HCT116 (cell line): ENCODE measurements around the gene EVX1. TPM values are rescaled to one million over a fixed set of nuclear protein-coding genes. Genes with fewer than 3 reads are reported as not detected.

Experiments
- ATAC-seq: fragments of 200-7000 bp; cut with Tn5 transposase; 2 replicates; pipeline ENCODE4 v1.9.1; 2020; ENCODE audit warnings: mild to moderate bottlenecking, moderate library complexity
- BruUV-seq: library from RNA; stranded (reverse); fragments of 400-500 nt; replicated peaks from 2 replicates; lab custom pipeline; 2021; lab: Mats Ljungman, UMichigan
- CTCF ChIA-PET: fragments of 300-600 bp; sonication (Branson Sonifier 250); formaldehyde crosslinking; loops from one replicate; lab custom pipeline; 2021; ENCODE audit warnings: antibody characterized with exemption; lab: Charles Lee
- POLR2A ChIA-PET: fragments of 300-600, 350-600 bp; sonication (Branson Sonifier 250); formaldehyde crosslinking; loops from one replicate; lab custom pipeline; 2021; ENCODE audit warnings: antibody characterized with exemption; lab: Charles Lee
- RAD21 ChIA-PET, 2 experiments: fragments of 300-600 bp; sonication (Branson Sonifier 250); formaldehyde crosslinking; loops; one replicate each; lab custom pipeline; 2023; ENCODE audit warnings: low total read pairs in 2 of 2; ENCODE audit not compliant: uncharacterized antibody in 2 of 2, unreplicated experiment in 2 of 2, low non-redundant PET in 1 of 2; lab: Charles Lee
- DNase-seq: peaks from one replicate; pipeline ENCODE4 v3.0.0-alpha.2; 2010; ENCODE audit warnings: low read depth, low spot score
- H2AFZ ChIP-seq: fragments of 200-600 bp; shearing (Covaris generic), sonication (generic); 2 replicates; pipeline ENCODE4 v1.6.1; 2017; ENCODE audit warnings: low read depth, mixed run types, mixed read lengths, antibody characterized with exemption, low read length; ENCODE audit not compliant: poor library complexity, severe bottlenecking
- H3K27ac ChIP-seq: 2 replicates; pipeline ENCODE4 v1.5.1; 2012; ENCODE audit warnings: low read depth, low read length
- H3K27me3 ChIP-seq: fragments of 200-600 bp; sonication (generic); 2 replicates; pipeline ENCODE4 v1.6.1; 2016; ENCODE audit warnings: mixed run types, low read length, mixed read lengths; ENCODE audit not compliant: insufficient read depth
- H3K36me3 ChIP-seq, 2 experiments: fragments of 200-500 bp in 1 of 2; fragments of 200-600 bp in 1 of 2; sonication (Bioruptor generic) in 1 of 2; sonication (generic) in 1 of 2; 2 replicates each; pipeline versions ENCODE4 v1.5.1 to v1.6.1; 2014 to 2016; ENCODE audit warnings: low read length in 2 of 2, inconsistent platforms in 1 of 2, mixed read lengths in 1 of 2, mixed run types in 1 of 2; ENCODE audit not compliant: insufficient read depth in 2 of 2, control insufficient read depth in 1 of 2
- H3K4me1 ChIP-seq, 2 experiments: fragments of 200-600 bp in 1 of 2; sonication (generic) in 1 of 2; 2 replicates each; pipeline versions ENCODE4 v1.5.1 to v1.6.1; 2012 to 2017; ENCODE audit warnings: low read length in 2 of 2, inconsistent platforms in 1 of 2, mild to moderate bottlenecking in 1 of 2, mixed read lengths in 1 of 2, mixed run types in 1 of 2, moderate library complexity in 1 of 2; ENCODE audit not compliant: insufficient read depth in 2 of 2, control insufficient read depth in 1 of 2
- H3K4me2 ChIP-seq: fragments of 200-600 bp; sonication (generic); 2 replicates; pipeline ENCODE4 v1.6.1; 2017; ENCODE audit warnings: mixed run types, low read length, mixed read lengths
- H3K4me3 ChIP-seq, 2 experiments: fragments of 200-600 bp in 1 of 2; sonication (generic) in 1 of 2; replicated peaks in 1 of 2; 2 replicates each; pipeline ENCODE4 v1.5.1; 2011 to 2016; ENCODE audit warnings: low read length in 2 of 2, control low read depth in 1 of 2, low read depth in 1 of 2, mild to moderate bottlenecking in 1 of 2, mixed read lengths in 1 of 2, mixed run types in 1 of 2
- H3K79me2 ChIP-seq: fragments of 200-600 bp; sonication (generic); 2 replicates; pipeline ENCODE4 v1.6.1; 2017; ENCODE audit warnings: mild to moderate bottlenecking, mixed run types, low read length, moderate library complexity, mixed read lengths; ENCODE audit not compliant: insufficient read depth
- H3K9ac ChIP-seq: fragments of 200-600 bp; sonication (generic); 2 replicates; pipeline ENCODE4 v1.6.1; 2016; ENCODE audit warnings: low read length, mixed read lengths
- H3K9me2 ChIP-seq: fragments of 200-600 bp; sonication (generic), shearing (Covaris generic); 2 replicates; pipeline ENCODE4 v1.6.1; 2017; ENCODE audit warnings: mixed run types, mild to moderate bottlenecking, moderate library complexity; ENCODE audit not compliant: insufficient read depth
- H3K9me3 ChIP-seq, 2 experiments: fragments of 200-500 bp in 1 of 2; fragments of 200-600 bp in 1 of 2; sonication (Bioruptor generic) in 1 of 2; sonication (generic) in 1 of 2; 2 replicates each; pipeline ENCODE4 v1.6.1; 2014 to 2017; ENCODE audit warnings: low read length in 2 of 2, mixed read lengths in 2 of 2, inconsistent platforms in 1 of 2, low read depth in 1 of 2, mild to moderate bottlenecking in 1 of 2, mixed run types in 1 of 2, moderate library complexity in 1 of 2; ENCODE audit not compliant: control insufficient read depth in 1 of 2, insufficient read depth in 1 of 2
- H4K20me1 ChIP-seq: fragments of 200-600 bp; sonication (generic), shearing (Covaris generic); 2 replicates; pipeline ENCODE4 v1.6.1; 2017; ENCODE audit warnings: mixed run types, mild to moderate bottlenecking, moderate library complexity; ENCODE audit not compliant: insufficient read depth
- CBX3 ChIP-seq: IDR thresholded peaks from 2 replicates; pipeline ENCODE4 v1.6.1; 2012; ENCODE audit warnings: low read depth
- CEBPB ChIP-seq: IDR thresholded peaks from 2 replicates; pipeline ENCODE4 v1.6.1; 2012; ENCODE audit warnings: low read depth
- EGR1 ChIP-seq: IDR thresholded peaks from 2 replicates; pipeline ENCODE4 v1.6.1; 2012; ENCODE audit warnings: low read depth
- ELF1 ChIP-seq: IDR thresholded peaks from 2 replicates; pipeline ENCODE4 v1.6.1; 2012; ENCODE audit warnings: low read depth, borderline replicate concordance
- EZH2 ChIP-seq: fragments of 200-600 bp; sonication (generic); IDR thresholded peaks from 2 replicates; pipeline ENCODE4 v1.6.1; 2017; ENCODE audit warnings: antibody characterized with exemption, mixed run types
- FOSL1 ChIP-seq: IDR thresholded peaks from 2 replicates; pipeline ENCODE4 v1.6.1; 2012; ENCODE audit warnings: low read depth
- JUND ChIP-seq: IDR thresholded peaks from 2 replicates; pipeline ENCODE4 v1.6.1; 2012
- POLR2A ChIP-seq: IDR thresholded peaks from 2 replicates; pipeline ENCODE4 v1.7.0; 2011; ENCODE audit warnings: borderline replicate concordance; ENCODE audit not compliant: insufficient read depth, insufficient read length; ENCODE audit errors: extremely low read depth
- RAD21 ChIP-seq: IDR thresholded peaks from 2 replicates; pipeline ENCODE4 v1.6.1; 2012; ENCODE audit warnings: low read depth, mild to moderate bottlenecking
- SIN3A ChIP-seq: IDR thresholded peaks from 2 replicates; pipeline ENCODE4 v1.6.1; 2012; ENCODE audit warnings: low read depth
- SP1 ChIP-seq: IDR thresholded peaks from 2 replicates; pipeline ENCODE4 v1.6.1; 2012; ENCODE audit warnings: low read depth
- SRF ChIP-seq: IDR thresholded peaks from 2 replicates; pipeline ENCODE4 v1.6.1; 2012; ENCODE audit warnings: low read depth
- TCF7L2 ChIP-seq: IDR thresholded peaks from 2 replicates; pipeline ENCODE4 v1.7.0; 2011; ENCODE audit warnings: borderline replicate concordance, inconsistent platforms; ENCODE audit not compliant: insufficient read depth, insufficient read length; ENCODE audit errors: extremely low read depth
- YY1 ChIP-seq: IDR thresholded peaks from 2 replicates; pipeline ENCODE4 v1.6.1; 2011; ENCODE audit warnings: low read length, low read depth, moderate library complexity, mild to moderate bottlenecking; ENCODE audit not compliant: insufficient replicate concordance; ENCODE audit errors: extremely low read depth
- ZFX ChIP-seq: fragments of 450-650 bp; IDR thresholded peaks from 2 replicates; pipeline ENCODE4 v1.6.1; 2017
- ZNF274 ChIP-seq: fragments of 200-500 bp; sonication (Bioruptor generic); IDR thresholded peaks from 2 replicates; pipeline ENCODE4 v1.6.1; 2014; ENCODE audit warnings: mild to moderate bottlenecking, low read depth, low read length, inconsistent platforms
- intact Hi-C: fragments of 100-400 bp; cut with micrococcal nuclease; formaldehyde crosslinking; loops from 2 replicates; pipeline ENCODE4 v1.10.0; 2022
- total RNA-seq: library from RNA; stranded (reverse); gene quantifications from one replicate; pipeline ENCODE4 v1.2.1, GENCODE V29; 2021; ENCODE audit not compliant: unreplicated experiment
- TF ChIP-seq, protein P1 (sequence below), 3 experiments: fragments of 200-600 bp in 1 of 3; sonication (generic) in 1 of 3; IDR thresholded peaks in 2 of 3; conservative IDR thresholded peaks in 1 of 3; 2 replicates each; pipeline ENCODE4 v1.5.1; 2012 to 2017; ENCODE audit warnings: low read depth in 2 of 3, low read length in 2 of 3, antibody characterized with exemption in 1 of 3, borderline replicate concordance in 1 of 3, control low read depth in 1 of 3, mild to moderate bottlenecking in 1 of 3, mixed read lengths in 1 of 3, mixed run types in 1 of 3, moderate library complexity in 1 of 3; ENCODE audit not compliant: insufficient read depth in 1 of 3
- TF ChIP-seq, protein P2 (sequence below): IDR thresholded peaks from 2 replicates; pipeline ENCODE4 v1.6.1; 2012
- TF ChIP-seq, protein P3 (sequence below): IDR thresholded peaks from 2 replicates; pipeline ENCODE4 v1.6.1; 2011; ENCODE audit warnings: mild to moderate bottlenecking, low read length, moderate library complexity; ENCODE audit not compliant: insufficient replicate concordance; ENCODE audit errors: extremely low read depth

EVX1 gene
- total RNA-seq, 1 experiment from 2014 or later, result 0.25 TPM

GRCh38 chr7:27219821-27220220 lies 22.8 kb upstream of the EVX1 start:
- Histone ChIP-seq H3K36me3 (no peaks in the 10 kb centered on the region), H3K9me2 (no peaks in the 10 kb centered on the region), H3K4me2 (no peak overlapping the region), H3K79me2 (no peaks in the 10 kb centered on the region), H3K27me3 (no peaks in the 10 kb centered on the region), H3K4me3 (no peak overlapping the region), H3K27ac (no peak overlapping the region), H2AFZ (no peak overlapping the region), H3K9ac (no peak overlapping the region), H3K4me1 (no peaks in the 10 kb centered on the region), H4K20me1 (no peaks in the 10 kb centered on the region), H3K9me3 (no peaks in the 10 kb centered on the region)
- no peak for ATAC-seq
- no TSS peak for BruUV-seq
- intact Hi-C loops, result no loop called here
- TF ChIP-seq EGR1, result no peak
- TF ChIP-seq RAD21, result no peak
- TF ChIP-seq POLR2A, result no peak
- no peak for TF ChIP-seq JUND
- no peak for TF ChIP-seq FOSL1
- TF ChIP-seq, protein P1, sequence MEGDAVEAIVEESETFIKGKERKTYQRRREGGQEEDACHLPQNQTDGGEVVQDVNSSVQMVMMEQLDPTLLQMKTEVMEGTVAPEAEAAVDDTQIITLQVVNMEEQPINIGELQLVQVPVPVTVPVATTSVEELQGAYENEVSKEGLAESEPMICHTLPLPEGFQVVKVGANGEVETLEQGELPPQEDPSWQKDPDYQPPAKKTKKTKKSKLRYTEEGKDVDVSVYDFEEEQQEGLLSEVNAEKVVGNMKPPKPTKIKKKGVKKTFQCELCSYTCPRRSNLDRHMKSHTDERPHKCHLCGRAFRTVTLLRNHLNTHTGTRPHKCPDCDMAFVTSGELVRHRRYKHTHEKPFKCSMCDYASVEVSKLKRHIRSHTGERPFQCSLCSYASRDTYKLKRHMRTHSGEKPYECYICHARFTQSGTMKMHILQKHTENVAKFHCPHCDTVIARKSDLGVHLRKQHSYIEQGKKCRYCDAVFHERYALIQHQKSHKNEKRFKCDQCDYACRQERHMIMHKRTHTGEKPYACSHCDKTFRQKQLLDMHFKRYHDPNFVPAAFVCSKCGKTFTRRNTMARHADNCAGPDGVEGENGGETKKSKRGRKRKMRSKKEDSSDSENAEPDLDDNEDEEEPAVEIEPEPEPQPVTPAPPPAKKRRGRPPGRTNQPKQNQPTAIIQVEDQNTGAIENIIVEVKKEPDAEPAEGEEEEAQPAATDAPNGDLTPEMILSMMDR (IDR thresholded peaks at IDR 0.05 in 2 of 3, conservative IDR thresholded peaks at IDR 0.05 in 1 of 3; ENCODE audit: borderline replicate concordance in 1 of 3, insufficient read depth in 1 of 3, low read depth in 2 of 3, low read length in 2 of 3), result no peak
- no peak for TF ChIP-seq EZH2
- no peak for TF ChIP-seq CBX3
- RAD21 ChIA-PET, result no interaction called here
- POLR2A ChIA-PET, result no interaction called here
- CTCF ChIA-PET, result no interaction called here
- no peak for DNase-seq

- BruUV-seq, result no TSS peak
- Histone ChIP-seq H3K79me2 (no peaks in the 10 kb centered on the region), H2AFZ (no peak overlapping the region), H3K4me3 (no peak overlapping the region), H3K27ac (no peak overlapping the region), H3K9ac (no peak overlapping the region), H3K9me3 (no peaks in the 10 kb centered on the region), H4K20me1 (no peaks in the 10 kb centered on the region), H3K9me2 (no peaks in the 10 kb centered on the region), H3K36me3 (no peaks in the 10 kb centered on the region), H3K4me1 (no peaks in the 10 kb centered on the region), H3K27me3 (no peaks in the 10 kb centered on the region), H3K4me2 (no peak overlapping the region)
- RAD21 ChIA-PET, result no interaction called here
- intact Hi-C loops, result no loop called here
- CTCF ChIA-PET, result no interaction called here
- POLR2A ChIA-PET, result no interaction called here
- DNase-seq (no peak), ATAC-seq (no peak)
- TF ChIP-seq EGR1 (no peak), CEBPB (no peak), SP1 (no peak), JUND (no peak), TCF7L2 (no peak), ELF1 (no peak), SRF (no peak), SIN3A (no peak), CBX3 (no peak), ZFX (no peak), ZNF274 (no peak), YY1 (no peak)
- TF ChIP-seq, protein P2, sequence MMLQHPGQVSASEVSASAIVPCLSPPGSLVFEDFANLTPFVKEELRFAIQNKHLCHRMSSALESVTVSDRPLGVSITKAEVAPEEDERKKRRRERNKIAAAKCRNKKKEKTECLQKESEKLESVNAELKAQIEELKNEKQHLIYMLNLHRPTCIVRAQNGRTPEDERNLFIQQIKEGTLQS, result no peak
- TF ChIP-seq, protein P3, sequence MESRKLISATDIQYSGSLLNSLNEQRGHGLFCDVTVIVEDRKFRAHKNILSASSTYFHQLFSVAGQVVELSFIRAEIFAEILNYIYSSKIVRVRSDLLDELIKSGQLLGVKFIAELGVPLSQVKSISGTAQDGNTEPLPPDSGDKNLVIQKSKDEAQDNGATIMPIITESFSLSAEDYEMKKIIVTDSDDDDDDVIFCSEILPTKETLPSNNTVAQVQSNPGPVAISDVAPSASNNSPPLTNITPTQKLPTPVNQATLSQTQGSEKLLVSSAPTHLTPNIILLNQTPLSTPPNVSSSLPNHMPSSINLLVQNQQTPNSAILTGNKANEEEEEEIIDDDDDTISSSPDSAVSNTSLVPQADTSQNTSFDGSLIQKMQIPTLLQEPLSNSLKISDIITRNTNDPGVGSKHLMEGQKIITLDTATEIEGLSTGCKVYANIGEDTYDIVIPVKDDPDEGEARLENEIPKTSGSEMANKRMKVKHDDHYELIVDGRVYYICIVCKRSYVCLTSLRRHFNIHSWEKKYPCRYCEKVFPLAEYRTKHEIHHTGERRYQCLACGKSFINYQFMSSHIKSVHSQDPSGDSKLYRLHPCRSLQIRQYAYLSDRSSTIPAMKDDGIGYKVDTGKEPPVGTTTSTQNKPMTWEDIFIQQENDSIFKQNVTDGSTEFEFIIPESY, result no peak
These were observed 22.1 kb upstream of the EVX1 start for GRCh38 chr7:27220440-27220955.
